ENCODE results near the gene ACSS2.

The ACSS2 gene

DNA sequence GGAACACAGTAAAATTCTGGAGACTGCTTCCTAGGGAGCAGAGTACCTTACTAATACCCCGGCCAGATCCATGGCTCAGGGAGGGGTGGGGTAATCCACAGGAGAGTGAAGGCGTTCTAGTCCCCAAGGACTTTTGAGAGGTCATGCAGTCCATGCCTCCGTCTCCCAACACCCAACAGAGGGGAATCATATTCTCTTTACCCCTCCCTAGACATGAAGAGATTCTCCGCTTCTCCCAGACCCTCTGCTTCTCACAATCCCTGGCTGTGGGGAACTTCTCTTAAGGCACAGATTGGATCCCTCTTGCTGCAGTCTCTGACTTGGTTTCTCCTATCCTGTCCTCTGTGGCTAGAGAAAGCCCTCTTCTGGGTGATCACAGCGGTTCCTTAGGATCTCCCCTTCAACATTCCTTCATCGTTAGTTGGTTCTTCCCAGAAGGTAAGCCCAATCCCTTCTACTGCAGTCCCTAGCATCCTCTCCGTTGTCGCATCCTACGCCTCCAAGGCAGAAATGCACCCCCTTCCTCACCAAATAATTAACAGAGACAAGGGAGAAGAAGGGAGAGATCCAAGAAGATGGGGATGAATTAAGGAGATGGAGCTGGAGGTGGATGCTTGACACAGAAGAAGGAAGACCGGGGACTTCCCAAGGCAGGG, 4.3 kb upstream of the ACSS2 start:
- no peaks in the 10 kb centered on the region for H3K36me3 Mint-ChIP-seq (ENCODE audit: low read depth)
- TF ChIP-seq, protein P1, sequence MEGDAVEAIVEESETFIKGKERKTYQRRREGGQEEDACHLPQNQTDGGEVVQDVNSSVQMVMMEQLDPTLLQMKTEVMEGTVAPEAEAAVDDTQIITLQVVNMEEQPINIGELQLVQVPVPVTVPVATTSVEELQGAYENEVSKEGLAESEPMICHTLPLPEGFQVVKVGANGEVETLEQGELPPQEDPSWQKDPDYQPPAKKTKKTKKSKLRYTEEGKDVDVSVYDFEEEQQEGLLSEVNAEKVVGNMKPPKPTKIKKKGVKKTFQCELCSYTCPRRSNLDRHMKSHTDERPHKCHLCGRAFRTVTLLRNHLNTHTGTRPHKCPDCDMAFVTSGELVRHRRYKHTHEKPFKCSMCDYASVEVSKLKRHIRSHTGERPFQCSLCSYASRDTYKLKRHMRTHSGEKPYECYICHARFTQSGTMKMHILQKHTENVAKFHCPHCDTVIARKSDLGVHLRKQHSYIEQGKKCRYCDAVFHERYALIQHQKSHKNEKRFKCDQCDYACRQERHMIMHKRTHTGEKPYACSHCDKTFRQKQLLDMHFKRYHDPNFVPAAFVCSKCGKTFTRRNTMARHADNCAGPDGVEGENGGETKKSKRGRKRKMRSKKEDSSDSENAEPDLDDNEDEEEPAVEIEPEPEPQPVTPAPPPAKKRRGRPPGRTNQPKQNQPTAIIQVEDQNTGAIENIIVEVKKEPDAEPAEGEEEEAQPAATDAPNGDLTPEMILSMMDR (IDR thresholded peaks at IDR 0.05): no peak
- peaks cover 27% of the 10 kb centered on the region for H3K27me3 Mint-ChIP-seq (ENCODE audit: low read depth, poor library complexity)
- no peaks in the 10 kb centered on the region for H3K9me3 Mint-ChIP-seq
- no peak overlapping the region for H3K27ac Mint-ChIP-seq
- no peak for DNase-seq
- H3K4me1 Mint-ChIP-seq: peaks cover 53% of the 10 kb centered on the region
- H3K4me3 Mint-ChIP-seq: peak overlapping the region; percentile 91

DNA sequence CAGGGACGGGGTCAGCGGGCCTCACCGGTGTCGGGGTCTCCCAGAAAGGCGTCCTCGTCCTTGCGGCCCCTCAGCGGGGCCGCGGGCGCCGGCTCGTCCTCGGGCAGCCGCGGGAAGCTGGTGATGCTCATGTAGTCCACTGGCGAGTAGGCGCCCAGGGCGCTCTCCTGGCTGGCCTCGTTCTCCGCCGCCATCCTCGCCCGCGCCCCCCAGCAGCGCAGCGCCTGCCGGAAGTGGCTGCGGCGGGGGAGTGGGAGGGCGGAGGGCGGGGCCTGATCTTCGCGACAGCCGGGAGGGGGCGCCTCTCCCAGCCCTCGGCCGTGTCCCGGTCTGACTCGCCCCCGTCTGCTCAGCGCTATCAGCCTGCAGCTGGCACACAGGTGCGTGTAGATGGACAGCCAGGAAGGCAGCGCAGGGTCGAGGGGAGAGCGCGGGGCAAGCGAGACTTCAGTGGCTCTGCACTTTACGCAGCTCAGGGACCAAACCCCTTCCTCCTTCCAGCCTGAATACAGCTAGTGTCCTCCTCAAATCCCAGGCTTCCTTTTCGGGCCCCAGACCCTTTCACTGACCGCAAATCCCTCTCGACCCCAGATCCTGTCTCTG, 3.7 kb upstream of the ACSS2 start, which contains the start of gene GGT7:
TSS of gene GGT7 (minus strand) at position 235 of the 603 bp plus-strand sequence. CDS start at position 194, 41 bp downstream.
- Mint-ChIP-seq H3K36me3 (ENCODE audit: low read depth) (no peaks in the 10 kb centered on the region), H3K4me3 (peak within 1 kb of the TSS; percentile 91), H3K27ac (no peak within 1 kb of the TSS), H3K27me3 (ENCODE audit: low read depth, poor library complexity) (peaks cover 32% of the 10 kb centered on the region), H3K9me3 (no peaks in the 10 kb centered on the region), H3K4me1 (peaks cover 56% of the 10 kb centered on the region)
- DNase-seq: peak; percentile 93
- TF ChIP-seq, protein P1 (IDR thresholded peaks at IDR 0.05): peak; percentile 47

DNA sequence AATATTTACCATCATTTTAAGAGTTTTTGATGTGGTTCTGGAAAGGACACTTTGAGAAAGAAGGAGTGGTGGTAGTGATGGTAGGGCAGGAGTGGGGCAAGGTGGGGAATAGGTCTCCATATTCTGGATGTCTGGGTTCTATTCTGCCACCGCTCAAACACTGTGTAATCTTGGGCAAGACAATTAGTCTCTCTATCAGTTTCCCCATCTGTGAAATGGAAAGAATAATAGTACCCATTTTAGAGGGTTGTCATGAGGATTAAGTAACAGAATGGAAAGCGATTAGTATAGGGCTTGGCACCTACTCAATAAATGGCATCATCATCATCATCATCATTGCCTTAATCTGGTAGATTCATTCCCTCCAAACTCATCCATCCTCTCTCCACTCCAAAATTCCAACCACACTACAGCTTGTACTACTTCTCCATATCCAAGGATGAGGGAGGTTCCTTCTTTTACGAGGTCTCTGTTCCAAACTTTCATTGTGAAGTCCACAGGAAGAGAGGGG, 2.8 kb upstream of the ACSS2 start:
- H3K4me1 Mint-ChIP-seq: peaks cover 56% of the 10 kb centered on the region
- no peaks in the 10 kb centered on the region for H3K36me3 Mint-ChIP-seq (ENCODE audit: low read depth)
- no peaks in the 10 kb centered on the region for H3K9me3 Mint-ChIP-seq
- TF ChIP-seq, protein P1 (IDR thresholded peaks at IDR 0.05): no peak
- peak overlapping the region; percentile 83 for H3K4me3 Mint-ChIP-seq
- H3K27me3 Mint-ChIP-seq (ENCODE audit: low read depth, poor library complexity): peaks cover 32% of the 10 kb centered on the region
- no peak for DNase-seq
- H3K27ac Mint-ChIP-seq: no peak overlapping the region

DNA sequence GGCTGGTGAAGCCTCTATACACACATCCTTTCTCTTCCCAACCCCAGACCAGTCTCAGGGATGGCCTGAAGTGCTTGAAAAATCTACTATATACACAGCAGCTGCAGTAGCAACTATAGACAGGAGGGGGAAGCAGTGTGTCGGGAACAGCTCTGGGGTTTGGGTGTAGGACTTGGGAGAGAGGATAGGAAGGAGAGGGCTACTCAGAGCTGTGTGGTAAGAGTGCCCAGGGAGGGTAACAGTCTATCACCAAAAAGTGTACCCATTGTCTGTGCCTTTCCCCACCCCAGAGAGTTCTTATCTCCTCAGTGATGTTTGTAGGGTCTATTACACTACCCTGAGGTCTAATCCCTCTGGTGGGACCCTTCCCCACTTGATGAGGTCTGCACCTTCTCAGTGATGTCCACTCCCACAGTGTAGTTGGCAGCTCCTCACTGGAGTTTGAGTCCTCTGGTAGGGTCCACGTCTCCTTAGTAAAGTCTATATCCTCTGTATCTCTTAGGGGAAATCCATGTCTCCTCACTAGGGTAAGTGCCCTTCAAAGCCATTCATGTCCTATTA, 2.2 kb upstream of the ACSS2 start:
- TF ChIP-seq, protein P1 (IDR thresholded peaks at IDR 0.05): peak; percentile 70
- Mint-ChIP-seq H3K9me3 (no peaks in the 10 kb centered on the region), H3K27me3 (ENCODE audit: low read depth, poor library complexity) (peaks cover 32% of the 10 kb centered on the region), H3K27ac (no peak overlapping the region), H3K36me3 (ENCODE audit: low read depth) (no peaks in the 10 kb centered on the region), H3K4me1 (peaks cover 56% of the 10 kb centered on the region), H3K4me3 (peak overlapping the region; percentile 83)
- peak; percentile 71 for DNase-seq

DNA sequence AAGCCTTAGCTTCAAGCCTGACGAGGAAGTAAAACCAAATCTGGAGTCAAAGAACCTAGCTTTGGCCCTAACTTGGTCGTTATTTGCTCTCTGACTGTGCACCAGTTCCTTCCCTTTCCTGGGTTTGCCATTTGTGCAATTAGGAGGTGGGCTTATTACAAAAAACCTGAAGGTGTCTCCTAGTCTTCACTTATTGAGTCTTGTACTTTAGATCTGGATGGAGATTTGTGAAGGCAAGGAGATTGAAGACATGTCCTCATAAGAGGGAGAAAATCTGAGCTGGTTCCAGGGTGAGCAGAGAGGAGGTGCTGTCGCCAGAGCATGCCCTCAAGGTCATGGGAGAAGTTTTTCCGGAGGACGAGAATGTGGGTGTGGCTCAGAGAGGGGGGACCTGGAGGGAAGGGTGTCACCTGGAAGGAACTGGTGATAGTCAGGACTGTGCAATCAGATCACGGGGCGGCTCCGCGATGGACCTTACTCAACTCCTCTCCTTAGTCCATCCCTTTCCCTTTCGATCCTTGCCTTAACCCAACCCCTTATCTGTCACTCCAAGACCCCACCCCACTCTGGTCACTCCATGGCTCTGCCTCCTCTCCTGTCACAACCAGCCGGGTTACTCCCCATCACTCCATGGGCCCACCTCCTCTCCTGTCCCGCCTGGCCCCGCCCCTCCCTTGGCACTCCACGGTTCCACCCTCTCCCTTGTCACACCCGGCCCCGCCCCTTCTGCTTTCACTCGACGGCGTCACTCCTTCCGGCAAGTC, 588 bp upstream of the ACSS2 start:
- peak overlapping the region; percentile 94 for H3K4me3 Mint-ChIP-seq
- H3K9me3 Mint-ChIP-seq: no peaks in the 10 kb centered on the region
- H3K27ac Mint-ChIP-seq: no peak overlapping the region
- peaks cover 34% of the 10 kb centered on the region for H3K27me3 Mint-ChIP-seq (ENCODE audit: low read depth, poor library complexity)
- DNase-seq: no peak
- TF ChIP-seq, protein P1 (IDR thresholded peaks at IDR 0.05): no peak
- H3K4me1 Mint-ChIP-seq: peaks cover 60% of the 10 kb centered on the region
- no peaks in the 10 kb centered on the region for H3K36me3 Mint-ChIP-seq (ENCODE audit: low read depth)
